ENCODE data around the gene SNX19.
A peak's percentile ranks its signal among the peaks of the same experiment; 100 is the strongest.

SNX19 gene

DNA sequence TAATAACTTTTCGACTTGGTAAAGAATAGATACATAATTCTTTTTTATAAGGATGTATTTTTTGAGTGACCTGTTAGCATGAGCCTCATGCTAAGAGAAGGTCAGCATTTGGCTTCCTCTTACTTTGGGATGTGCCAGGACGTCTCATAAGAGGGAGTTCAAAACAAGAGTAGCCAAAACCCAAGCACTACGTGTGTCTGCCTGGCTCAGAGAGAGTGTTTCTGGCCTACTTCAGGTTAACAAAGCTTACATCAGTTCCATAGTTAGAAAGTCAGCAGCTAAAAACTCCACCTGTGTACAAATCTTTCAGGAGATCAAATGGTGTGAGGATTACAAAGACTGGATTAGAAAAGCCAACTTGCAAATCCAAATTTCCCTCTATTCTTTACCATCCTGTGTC lies 13.9 kb downstream of the SNX19 start:
- Histone ChIP-seq H3K36me3 (ENCODE audit: control insufficient read depth in 1 of 2, insufficient read depth in 2 of 2, low read depth in 1 of 2, low read length in 2 of 2) (peaks cover 31 to 93% of the 10 kb centered on the region in 2 experiments), H2BK5ac (ENCODE audit: low read depth, low read length, poor library complexity, severe bottlenecking) (no peak overlapping the region), H3K14ac (ENCODE audit: low read length in 2 of 2) (no peak overlapping the region), H3K4ac (ENCODE audit: low read depth in 1 of 2, low read length in 2 of 2) (no peak overlapping the region), H2AFZ (ENCODE audit: low read depth, low read length) (no peak overlapping the region), H2AK5ac (ENCODE audit: low read length, severe bottlenecking) (no peak overlapping the region), H3K27me3 (ENCODE audit: control insufficient read depth in 1 of 2, insufficient read depth in 1 of 2, low read length in 2 of 2) (no peaks in the 10 kb centered on the region), H3K4me3 (ENCODE audit: insufficient read depth in 1 of 2, low read depth in 1 of 2, low read length in 2 of 2) (no peak overlapping the region), H4K8ac (ENCODE audit: low read length) (no peak overlapping the region), H3K18ac (ENCODE audit: low read depth in 1 of 2, low read length in 2 of 2) (no peak overlapping the region), H4K91ac (ENCODE audit: low read length) (no peak overlapping the region), H3K9ac (ENCODE audit: low read length) (no peak overlapping the region), H3K9me3 (ENCODE audit: control insufficient read depth, low read length) (no peaks in the 10 kb centered on the region), H3K4me1 (ENCODE audit: control insufficient read depth, insufficient read depth, low read depth, low read length) (peaks cover under 1% of the 10 kb centered on the region), H3K4me2 (ENCODE audit: low read length, poor library complexity, severe bottlenecking) (no peak overlapping the region), H3K79me1 (replicated peaks; ENCODE audit: low read length, poor library complexity, severe bottlenecking) (peaks cover 24% of the 10 kb centered on the region), H2BK12ac (ENCODE audit: low read length in 2 of 2) (no peak overlapping the region), H2BK120ac (ENCODE audit: low read depth, low read length) (no peak overlapping the region), H3K27ac (ENCODE audit: low read length, poor library complexity, severe bottlenecking) (no peak overlapping the region), H3K23ac (ENCODE audit: low read length in 2 of 2) (no peak overlapping the region), H2BK15ac (ENCODE audit: low read depth, poor library complexity, severe bottlenecking) (no peak overlapping the region)
- WGBS = 100% methylated on average over 2 of the region's 3 CpGs
- DNase-seq = no peak

DNA sequence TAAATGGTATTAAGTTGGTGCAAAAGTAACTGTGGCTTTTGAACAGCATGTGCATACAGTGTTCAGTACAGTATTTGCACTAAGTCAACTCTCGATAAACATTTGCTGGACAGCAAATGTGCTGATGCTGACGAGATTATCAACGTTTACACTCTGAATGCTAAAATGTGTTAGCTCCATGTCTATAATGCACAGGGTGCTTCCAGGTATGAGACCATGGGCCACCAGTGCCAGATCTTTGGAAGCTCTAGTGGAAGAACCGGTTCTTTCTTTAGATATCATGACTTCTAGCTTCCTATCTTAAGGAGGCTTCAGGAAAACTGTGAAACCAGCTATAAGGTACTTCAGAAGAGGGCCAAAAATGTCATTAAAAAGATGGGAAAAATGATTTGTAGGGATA lies 17.2 kb downstream of the SNX19 start:
- Histone ChIP-seq H3K23ac (ENCODE audit: low read length in 2 of 2) (no peak overlapping the region), H2AK5ac (ENCODE audit: low read length, severe bottlenecking) (no peak overlapping the region), H2AFZ (ENCODE audit: low read depth, low read length) (no peak overlapping the region), H3K4me3 (ENCODE audit: insufficient read depth in 1 of 2, low read depth in 1 of 2, low read length in 2 of 2) (no peak overlapping the region), H3K27me3 (ENCODE audit: control insufficient read depth in 1 of 2, insufficient read depth in 1 of 2, low read length in 2 of 2) (no peaks in the 10 kb centered on the region), H4K91ac (ENCODE audit: low read length) (no peak overlapping the region), H2BK15ac (ENCODE audit: low read depth, poor library complexity, severe bottlenecking) (no peak overlapping the region), H3K9me3 (ENCODE audit: control insufficient read depth, low read length) (no peaks in the 10 kb centered on the region), H3K4ac (ENCODE audit: low read depth in 1 of 2, low read length in 2 of 2) (no peak overlapping the region), H3K4me1 (ENCODE audit: control insufficient read depth, insufficient read depth, low read depth, low read length) (peaks cover 2% of the 10 kb centered on the region), H3K14ac (ENCODE audit: low read length in 2 of 2) (no peak overlapping the region), H3K4me2 (ENCODE audit: low read length, poor library complexity, severe bottlenecking) (no peak overlapping the region), H3K9ac (ENCODE audit: low read length) (no peak overlapping the region), H3K36me3 (ENCODE audit: control insufficient read depth in 1 of 2, insufficient read depth in 2 of 2, low read depth in 1 of 2, low read length in 2 of 2) (peaks cover 39 to 90% of the 10 kb centered on the region in 2 experiments), H3K18ac (ENCODE audit: low read depth in 1 of 2, low read length in 2 of 2) (no peak overlapping the region), H2BK12ac (ENCODE audit: low read length in 2 of 2) (no peak overlapping the region), H3K27ac (ENCODE audit: low read length, poor library complexity, severe bottlenecking) (no peak overlapping the region), H2BK5ac (ENCODE audit: low read depth, low read length, poor library complexity, severe bottlenecking) (no peak overlapping the region), H4K8ac (ENCODE audit: low read length) (no peak overlapping the region), H2BK120ac (ENCODE audit: low read depth, low read length) (no peak overlapping the region), H3K79me1 (replicated peaks; ENCODE audit: low read length, poor library complexity, severe bottlenecking) (peaks cover 16% of the 10 kb centered on the region)
- WGBS = over 99% methylated on average over 4 of the region's 4 CpGs
- DNase-seq = no peak

DNA sequence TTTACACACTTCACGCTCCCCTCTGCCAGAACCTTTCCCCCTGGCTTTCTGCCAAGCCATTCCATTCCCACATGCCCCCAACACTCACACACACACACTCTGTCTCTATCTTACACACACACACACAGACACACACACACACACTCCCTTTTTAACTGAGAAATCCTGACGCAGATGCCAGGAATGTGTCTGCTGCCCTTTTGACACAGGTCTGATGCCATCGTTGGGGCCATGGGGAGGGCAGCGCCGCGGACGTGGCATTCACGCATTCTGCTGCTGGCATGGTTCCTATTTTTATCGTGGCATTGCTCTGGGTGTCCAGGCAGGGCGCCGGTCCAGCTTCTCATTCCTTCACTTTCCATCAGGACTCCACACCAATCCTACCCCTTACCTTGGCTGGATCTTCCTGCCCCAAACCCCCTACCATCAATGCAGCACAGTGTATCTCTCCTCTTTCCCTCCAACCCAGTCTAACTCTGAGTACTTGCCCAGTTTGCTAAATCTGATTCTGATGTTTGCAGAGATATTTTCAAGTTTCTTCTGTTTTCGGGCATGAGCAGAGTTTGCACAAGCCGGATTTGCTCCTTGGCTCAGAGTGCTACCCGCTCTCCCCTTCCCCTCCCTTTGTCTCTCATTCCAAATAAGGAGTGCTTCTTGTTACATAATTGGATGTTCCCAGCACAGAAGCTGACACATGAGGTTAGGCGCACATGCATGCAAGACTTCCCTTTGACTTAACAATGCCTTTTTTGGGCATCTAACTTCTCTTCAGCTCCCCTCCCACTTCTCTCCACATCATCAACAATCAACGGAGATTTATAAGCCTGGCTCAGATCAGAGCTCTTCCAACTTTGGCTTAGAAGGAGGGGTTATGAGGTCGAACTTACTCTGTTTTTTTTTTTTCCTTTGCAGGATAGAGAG lies 18.8 kb downstream of the SNX19 start:
- Histone ChIP-seq H3K27me3 (ENCODE audit: control insufficient read depth in 1 of 2, insufficient read depth in 1 of 2, low read length in 2 of 2) (no peaks in the 10 kb centered on the region), H3K4me1 (ENCODE audit: control insufficient read depth, insufficient read depth, low read depth, low read length) (peaks cover 2% of the 10 kb centered on the region), H3K18ac (ENCODE audit: low read depth in 1 of 2, low read length in 2 of 2) (no peak overlapping the region), H3K14ac (ENCODE audit: low read length in 2 of 2) (no peak overlapping the region), H3K36me3 (ENCODE audit: control insufficient read depth in 1 of 2, insufficient read depth in 2 of 2, low read depth in 1 of 2, low read length in 2 of 2) (peaks cover 38 to 91% of the 10 kb centered on the region in 2 experiments), H2BK15ac (ENCODE audit: low read depth, poor library complexity, severe bottlenecking) (no peak overlapping the region), H3K79me1 (replicated peaks; ENCODE audit: low read length, poor library complexity, severe bottlenecking) (peaks cover 18% of the 10 kb centered on the region), H3K23ac (ENCODE audit: low read length in 2 of 2) (no peak overlapping the region), H4K91ac (ENCODE audit: low read length) (no peak overlapping the region), H4K8ac (ENCODE audit: low read length) (no peak overlapping the region), H3K9ac (ENCODE audit: low read length) (peak overlapping the region; percentile 71), H2AK5ac (ENCODE audit: low read length, severe bottlenecking) (no peak overlapping the region), H2BK5ac (ENCODE audit: low read depth, low read length, poor library complexity, severe bottlenecking) (no peak overlapping the region), H3K4me2 (ENCODE audit: low read length, poor library complexity, severe bottlenecking) (no peak overlapping the region), H3K4me3 (ENCODE audit: insufficient read depth in 1 of 2, low read depth in 1 of 2, low read length in 2 of 2) (peak overlapping the region in 1 of 2 experiments; percentile 38), H3K4ac (ENCODE audit: low read depth in 1 of 2, low read length in 2 of 2) (no peak overlapping the region), H2BK120ac (ENCODE audit: low read depth, low read length) (no peak overlapping the region), H2AFZ (ENCODE audit: low read depth, low read length) (no peak overlapping the region), H2BK12ac (ENCODE audit: low read length in 2 of 2) (no peak overlapping the region), H3K9me3 (ENCODE audit: control insufficient read depth, low read length) (no peaks in the 10 kb centered on the region), H3K27ac (ENCODE audit: low read length, poor library complexity, severe bottlenecking) (no peak overlapping the region)
- DNase-seq = no peak
- 80% methylated on average over 17 of the region's 17 CpGs for WGBS

DNA sequence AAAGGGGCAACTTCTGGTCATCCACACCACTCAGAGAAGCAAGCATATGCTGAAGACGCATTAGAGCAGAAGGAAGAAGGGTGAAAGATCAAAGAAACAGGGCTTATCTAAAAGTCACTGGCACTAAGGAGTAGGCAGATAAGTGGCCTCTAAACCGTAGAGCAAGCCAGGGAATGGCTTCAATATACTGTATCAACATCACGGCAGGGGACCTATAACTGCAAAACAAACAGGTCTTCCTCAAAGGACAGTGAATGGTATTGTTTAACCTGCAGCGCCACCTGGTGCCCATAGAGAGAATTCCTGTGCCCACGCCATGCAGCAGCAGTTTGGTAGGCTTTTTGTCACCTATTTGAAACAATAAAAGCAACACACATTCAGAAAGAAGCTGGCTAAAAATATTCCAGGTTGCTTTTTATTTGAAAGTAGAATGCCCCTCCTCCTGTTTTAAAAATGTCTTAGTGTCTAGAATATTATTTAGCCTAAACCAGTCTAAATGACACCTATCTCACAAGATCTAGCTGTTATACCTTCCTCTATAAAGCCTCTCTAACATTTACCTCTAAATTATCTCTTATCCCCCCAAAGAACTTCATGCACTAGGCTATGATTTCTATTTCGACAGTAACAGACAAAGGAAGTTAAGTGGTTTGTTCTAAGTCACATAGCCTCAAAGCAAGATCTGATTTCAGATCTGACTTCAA lies 21.8 kb downstream of the SNX19 start:
- WGBS = 22% methylated on average over 5 of the region's 6 CpGs
- Histone ChIP-seq H2BK15ac (ENCODE audit: low read depth, poor library complexity, severe bottlenecking) (no peak overlapping the region), H3K27me3 (ENCODE audit: control insufficient read depth in 1 of 2, insufficient read depth in 1 of 2, low read length in 2 of 2) (no peaks in the 10 kb centered on the region)

More for the DNA sequence above, 21.8 kb downstream of the SNX19 start:
- Histone ChIP-seq H3K79me1 (replicated peaks; ENCODE audit: low read length, poor library complexity, severe bottlenecking) (peaks cover 18% of the 10 kb centered on the region), H2AFZ (ENCODE audit: low read depth, low read length) (no peak overlapping the region), H3K27ac (ENCODE audit: low read length, poor library complexity, severe bottlenecking) (no peak overlapping the region), H3K4me1 (ENCODE audit: control insufficient read depth, insufficient read depth, low read depth, low read length) (peaks cover 2% of the 10 kb centered on the region), H3K9me3 (ENCODE audit: control insufficient read depth, low read length) (no peaks in the 10 kb centered on the region), H3K9ac (ENCODE audit: low read length) (peak overlapping the region; percentile 8), H2BK12ac (ENCODE audit: low read length in 2 of 2) (no peak overlapping the region), H2AK5ac (ENCODE audit: low read length, severe bottlenecking) (no peak overlapping the region), H3K4ac (ENCODE audit: low read depth in 1 of 2, low read length in 2 of 2) (no peak overlapping the region), H3K23ac (ENCODE audit: low read length in 2 of 2) (no peak overlapping the region), H3K18ac (ENCODE audit: low read depth in 1 of 2, low read length in 2 of 2) (no peak overlapping the region), H4K8ac (ENCODE audit: low read length) (no peak overlapping the region), H3K36me3 (ENCODE audit: control insufficient read depth in 1 of 2, insufficient read depth in 2 of 2, low read depth in 1 of 2, low read length in 2 of 2) (peaks cover 30 to 79% of the 10 kb centered on the region in 2 experiments), H2BK5ac (ENCODE audit: low read depth, low read length, poor library complexity, severe bottlenecking) (no peak overlapping the region), H4K91ac (ENCODE audit: low read length) (no peak overlapping the region), H3K4me3 (ENCODE audit: insufficient read depth in 1 of 2, low read depth in 1 of 2, low read length in 2 of 2) (no peak overlapping the region), H3K4me2 (ENCODE audit: low read length, poor library complexity, severe bottlenecking) (no peak overlapping the region), H3K14ac (ENCODE audit: low read length in 2 of 2) (no peak overlapping the region), H2BK120ac (ENCODE audit: low read depth, low read length) (no peak overlapping the region)
- DNase-seq = peak; percentile 68
